HUES6 (cell line): Measurements from ENCODE around the gene SLC45A2.
"Not testable (repeated sequence)": the region's sequence is repeated elsewhere in the genome, so short reads cannot be mapped to it uniquely, and the experiment has no call there.

Experiments
- H3K27ac ChIP-seq: 2 replicates; pipeline ENCODE4 v1.7.0; 2013; ENCODE audit warnings: low read depth, mild to moderate bottlenecking, low read length, inconsistent platforms
- H3K27me3 ChIP-seq: 2 replicates; pipeline ENCODE4 v1.6.1; 2013; ENCODE audit warnings: low read length; ENCODE audit not compliant: control insufficient read depth, insufficient read depth
- H3K36me3 ChIP-seq: 2 replicates; pipeline ENCODE4 v1.6.1; 2013; ENCODE audit warnings: low read length; ENCODE audit not compliant: control insufficient read depth, insufficient read depth
- H3K4me1 ChIP-seq: 2 replicates; pipeline ENCODE4 v1.6.1; 2013; ENCODE audit warnings: low read length; ENCODE audit not compliant: control insufficient read depth, insufficient read depth
- H3K4me3 ChIP-seq: 2 replicates; pipeline ENCODE4 v1.5.1; 2013; ENCODE audit warnings: low read depth, low read length
- H3K9ac ChIP-seq: one replicate; pipeline ENCODE4 v1.6.1; 2013; ENCODE audit warnings: mild to moderate bottlenecking, low read length
- H3K9me3 ChIP-seq: 2 replicates; pipeline ENCODE4 v1.6.1; 2013; ENCODE audit warnings: low read depth, low read length; ENCODE audit not compliant: control insufficient read depth, insufficient read depth

The SLC45A2 gene

GRCh38 chr5:34016750-34017149 lies 32.3 kb upstream of the SLC45A2 start:
- Histone ChIP-seq H3K36me3 (no peaks in the 10 kb centered on the region), H3K9ac (no peak overlapping the region), H3K4me1 (no peaks in the 10 kb centered on the region), H3K9me3 (no peaks in the 10 kb centered on the region), H3K4me3 (no peak overlapping the region), H3K27me3 (no peaks in the 10 kb centered on the region), H3K27ac (no peak overlapping the region)

- H3K36me3 ChIP-seq: no peaks in the 10 kb centered on the region
- H3K9ac ChIP-seq: no peak overlapping the region
- H3K27ac ChIP-seq: no peak overlapping the region
- H3K27me3 ChIP-seq: no peaks in the 10 kb centered on the region
- H3K4me1 ChIP-seq: no peaks in the 10 kb centered on the region
- H3K4me3 ChIP-seq: no peak overlapping the region
- H3K9me3 ChIP-seq: no peaks in the 10 kb centered on the region
These were observed 31.7 kb upstream of the SLC45A2 start for GRCh38 chr5:34016222-34016621.

GRCh38 chr5:34015120-34015822 lies 30.8 kb upstream of the SLC45A2 start:
- Histone ChIP-seq H3K4me1 (no peaks in the 10 kb centered on the region), H3K36me3 (no peaks in the 10 kb centered on the region), H3K4me3 (no peak overlapping the region), H3K9me3 (no peaks in the 10 kb centered on the region), H3K27ac (no peak overlapping the region), H3K27me3 (no peaks in the 10 kb centered on the region), H3K9ac (no peak overlapping the region)

GRCh38 chr5:34014626-34015025 lies 30.1 kb upstream of the SLC45A2 start:
- Histone ChIP-seq H3K4me1 (no peaks in the 10 kb centered on the region), H3K9ac (no peak overlapping the region), H3K27ac (no peak overlapping the region), H3K4me3 (no peak overlapping the region), H3K36me3 (no peaks in the 10 kb centered on the region), H3K9me3 (no peaks in the 10 kb centered on the region), H3K27me3 (no peaks in the 10 kb centered on the region)

DNA sequence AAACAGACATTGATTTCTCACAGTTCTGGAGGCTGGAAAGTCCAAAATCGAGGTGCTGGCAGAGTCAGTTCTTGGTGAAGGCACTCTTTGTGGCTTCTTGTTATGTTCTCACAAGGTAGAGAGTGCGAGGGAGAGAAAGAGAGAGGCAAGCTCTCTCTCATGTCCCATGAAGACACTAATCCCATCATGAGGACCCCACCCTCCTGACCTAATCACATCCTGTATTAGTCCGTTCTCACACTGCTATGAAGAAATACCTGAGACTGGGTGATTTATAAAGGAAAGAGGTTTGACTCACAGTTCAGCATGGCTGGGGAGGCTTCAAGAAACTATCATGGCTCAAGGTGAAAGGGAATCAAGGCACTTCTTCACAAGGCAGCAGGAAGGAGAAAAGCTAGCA lies 29.1 kb upstream of the SLC45A2 start:
- Histone ChIP-seq H3K4me1 (peaks cover 3% of the 10 kb centered on the region; the same call in 1 of the 2 replicates), H3K9ac (no peak overlapping the region), H3K27ac (no peak overlapping the region), H3K4me3 (no peak overlapping the region), H3K9me3 (no peaks in the 10 kb centered on the region), H3K27me3 (no peaks in the 10 kb centered on the region), H3K36me3 (no peaks in the 10 kb centered on the region)

- Histone ChIP-seq H3K27ac (no peak overlapping the region), H3K9ac (no peak overlapping the region), H3K9me3 (no peaks in the 10 kb centered on the region), H3K27me3 (no peaks in the 10 kb centered on the region), H3K4me3 (no peak overlapping the region), H3K36me3 (no peaks in the 10 kb centered on the region), H3K4me1 (peaks cover 4% of the 10 kb centered on the region; the same call in 1 of the 2 replicates)
These were observed 28.3 kb upstream of the SLC45A2 start for GRCh38 chr5:34012791-34013190.

DNA sequence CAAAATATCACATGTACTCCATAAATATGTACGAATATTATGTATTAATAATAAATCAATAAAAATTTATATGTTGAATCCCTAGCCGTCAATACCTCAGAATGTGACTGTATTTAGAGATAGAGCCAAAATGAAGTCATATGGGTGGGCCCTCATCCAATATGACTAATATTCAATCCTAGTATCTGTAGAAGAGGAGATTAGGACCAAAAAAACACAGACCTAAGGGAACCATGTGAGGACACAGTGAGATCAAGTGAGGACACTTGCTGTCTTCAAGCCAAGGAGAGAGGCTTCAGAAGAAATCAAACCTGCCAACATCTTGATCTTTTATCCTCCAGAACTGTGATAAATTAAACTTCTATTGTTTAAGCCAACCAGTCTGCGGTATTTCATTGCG lies 27.0 kb upstream of the SLC45A2 start:
- Histone ChIP-seq H3K9me3 (no peaks in the 10 kb centered on the region), H3K27ac (no peak overlapping the region), H3K9ac (no peak overlapping the region), H3K4me3 (no peak overlapping the region), H3K4me1 (peaks cover 10% of the 10 kb centered on the region), H3K36me3 (no peaks in the 10 kb centered on the region), H3K27me3 (no peaks in the 10 kb centered on the region)

GRCh38 chr5:34010146-34010545 lies 25.7 kb upstream of the SLC45A2 start:
- H3K27ac ChIP-seq, H3K36me3 ChIP-seq, H3K4me3 ChIP-seq, H3K9me3 ChIP-seq, H3K27me3 ChIP-seq, H3K9ac ChIP-seq: not testable (repeated sequence)
- peaks cover 10% of the 10 kb centered on the region for H3K4me1 ChIP-seq

DNA sequence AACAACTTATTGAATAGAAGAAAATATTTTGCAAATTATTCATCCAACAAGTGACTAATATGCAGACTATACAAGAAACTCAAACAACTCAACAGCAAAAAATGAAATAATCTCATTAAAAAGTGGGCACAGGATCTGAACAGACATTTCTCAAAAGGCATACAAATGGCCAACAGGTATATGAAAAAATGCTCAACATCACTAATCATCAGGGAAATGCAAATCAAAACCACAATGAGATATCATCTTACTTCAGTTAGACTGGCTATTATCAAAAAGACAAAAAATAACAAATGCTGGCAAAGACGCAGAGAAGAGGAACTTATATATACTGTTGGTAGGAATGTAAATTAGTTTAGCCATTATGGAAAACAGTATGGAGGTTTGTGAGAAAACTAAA lies 25.1 kb upstream of the SLC45A2 start:
- Histone ChIP-seq H3K27ac (no peak overlapping the region), H3K4me3 (no peak overlapping the region), H3K9me3 (no peaks in the 10 kb centered on the region), H3K9ac (no peak overlapping the region), H3K36me3 (0 out of 2 replicates have a peak, but pooled peaks cover 1% of the 10 kb centered on the region), H3K4me1 (peaks cover 10% of the 10 kb centered on the region), H3K27me3 (no peaks in the 10 kb centered on the region)

GRCh38 chr5:34008802-34009201 lies 24.3 kb upstream of the SLC45A2 start:
- H3K9ac ChIP-seq: no peak overlapping the region
- H3K9me3 ChIP-seq: no peaks in the 10 kb centered on the region
- H3K27me3 ChIP-seq: no peaks in the 10 kb centered on the region
- peak overlapping the region; percentile 60 for H3K27ac ChIP-seq
- H3K4me3 ChIP-seq: peak overlapping the region; percentile 93
- peaks cover 9% of the 10 kb centered on the region for H3K36me3 ChIP-seq
- peaks cover 10% of the 10 kb centered on the region for H3K4me1 ChIP-seq

GRCh38 chr5:34007621-34008600 lies 23.4 kb upstream of the SLC45A2 start, which contains the start of gene AMACR:
AMACR (minus strand) TSS chr5:34008050; CDS start chr5:34008019, 31 bp downstream.
- H3K9me3 ChIP-seq: no peaks in the 10 kb centered on the region
- H3K27ac ChIP-seq: peak within 1 kb of the TSS; percentile 60
- peak within 1 kb of the TSS; percentile 93 for H3K4me3 ChIP-seq
- peak within 1 kb of the TSS; percentile 89 for H3K9ac ChIP-seq
- H3K4me1 ChIP-seq: peaks cover 10% of the 10 kb centered on the region
- no peaks in the 10 kb centered on the region for H3K27me3 ChIP-seq
- H3K36me3 ChIP-seq: peaks cover 15% of the 10 kb centered on the region
